ENCODE data around the gene ARHGEF37.

The ARHGEF37 gene

DNA sequence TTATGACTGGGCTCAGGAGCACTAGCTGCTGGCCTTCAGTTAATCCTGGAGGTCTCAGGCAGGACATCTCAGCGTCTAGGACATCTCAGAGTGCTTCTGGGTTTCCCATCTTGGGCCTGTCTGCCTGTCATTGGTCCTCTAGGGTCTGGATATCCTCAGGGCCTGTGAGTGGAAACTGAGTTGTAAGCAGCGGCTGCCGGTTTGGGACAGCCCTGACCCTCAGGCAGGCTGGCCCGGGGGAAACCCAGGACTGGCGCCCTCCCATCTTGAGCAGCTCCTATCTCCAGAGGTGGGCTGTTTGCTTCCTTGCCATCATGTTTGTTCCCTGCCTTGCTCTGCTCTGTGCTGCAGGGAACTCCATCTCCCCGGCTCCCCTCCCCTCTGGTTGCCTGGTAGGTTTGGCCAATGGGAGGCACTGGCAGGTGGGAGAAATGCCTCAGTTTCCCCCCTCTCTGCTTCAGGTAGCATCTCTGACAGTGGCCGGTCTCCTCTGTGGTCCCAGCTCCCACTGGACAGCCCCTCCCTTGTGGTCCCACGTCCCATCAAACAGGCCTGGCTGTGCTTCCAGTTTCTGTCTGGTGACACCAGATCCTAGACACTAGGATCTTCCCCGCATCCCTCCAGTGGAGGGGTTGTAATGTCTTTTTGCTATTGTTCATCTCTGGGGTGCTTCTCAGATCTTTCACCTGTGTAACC is 57.4 kb downstream of the ARHGEF37 start:
- TF ChIP-seq, protein P1, sequence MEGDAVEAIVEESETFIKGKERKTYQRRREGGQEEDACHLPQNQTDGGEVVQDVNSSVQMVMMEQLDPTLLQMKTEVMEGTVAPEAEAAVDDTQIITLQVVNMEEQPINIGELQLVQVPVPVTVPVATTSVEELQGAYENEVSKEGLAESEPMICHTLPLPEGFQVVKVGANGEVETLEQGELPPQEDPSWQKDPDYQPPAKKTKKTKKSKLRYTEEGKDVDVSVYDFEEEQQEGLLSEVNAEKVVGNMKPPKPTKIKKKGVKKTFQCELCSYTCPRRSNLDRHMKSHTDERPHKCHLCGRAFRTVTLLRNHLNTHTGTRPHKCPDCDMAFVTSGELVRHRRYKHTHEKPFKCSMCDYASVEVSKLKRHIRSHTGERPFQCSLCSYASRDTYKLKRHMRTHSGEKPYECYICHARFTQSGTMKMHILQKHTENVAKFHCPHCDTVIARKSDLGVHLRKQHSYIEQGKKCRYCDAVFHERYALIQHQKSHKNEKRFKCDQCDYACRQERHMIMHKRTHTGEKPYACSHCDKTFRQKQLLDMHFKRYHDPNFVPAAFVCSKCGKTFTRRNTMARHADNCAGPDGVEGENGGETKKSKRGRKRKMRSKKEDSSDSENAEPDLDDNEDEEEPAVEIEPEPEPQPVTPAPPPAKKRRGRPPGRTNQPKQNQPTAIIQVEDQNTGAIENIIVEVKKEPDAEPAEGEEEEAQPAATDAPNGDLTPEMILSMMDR (IDR thresholded peaks at IDR 0.05; ENCODE audit: low read depth, low read length, missing control alignments), result no peak
- no peak for DNase-seq (ENCODE audit: low read depth)
- no peak overlapping the region for H3K4me3 ChIP-seq (ENCODE audit: low read depth, low read length)

DNA sequence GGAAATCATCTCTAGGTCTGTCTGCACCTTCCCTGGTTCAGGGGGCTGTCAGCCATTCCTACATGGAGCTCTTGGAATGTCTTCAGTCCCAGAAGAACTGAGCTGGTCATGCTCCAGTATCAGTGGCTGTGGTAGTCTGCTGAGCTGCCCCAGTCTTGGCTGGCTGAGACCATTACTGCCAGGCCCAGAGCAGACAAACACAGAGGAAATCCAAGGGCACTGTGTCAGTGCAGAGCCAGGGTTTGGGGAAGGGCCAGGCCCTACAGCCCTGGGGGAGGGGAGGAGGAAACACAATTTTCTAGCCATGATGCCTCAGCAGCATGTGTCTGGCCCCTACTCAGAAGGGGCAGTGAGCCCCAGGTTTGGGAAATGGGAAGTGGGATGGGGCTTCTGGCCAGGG is 58.4 kb downstream of the ARHGEF37 start:
- TF ChIP-seq, protein P1 (IDR thresholded peaks at IDR 0.05; ENCODE audit: low read depth, low read length, missing control alignments), result no peak
- H3K4me3 ChIP-seq (ENCODE audit: low read depth, low read length), result no peak overlapping the region
- no peak for DNase-seq (ENCODE audit: low read depth)

DNA sequence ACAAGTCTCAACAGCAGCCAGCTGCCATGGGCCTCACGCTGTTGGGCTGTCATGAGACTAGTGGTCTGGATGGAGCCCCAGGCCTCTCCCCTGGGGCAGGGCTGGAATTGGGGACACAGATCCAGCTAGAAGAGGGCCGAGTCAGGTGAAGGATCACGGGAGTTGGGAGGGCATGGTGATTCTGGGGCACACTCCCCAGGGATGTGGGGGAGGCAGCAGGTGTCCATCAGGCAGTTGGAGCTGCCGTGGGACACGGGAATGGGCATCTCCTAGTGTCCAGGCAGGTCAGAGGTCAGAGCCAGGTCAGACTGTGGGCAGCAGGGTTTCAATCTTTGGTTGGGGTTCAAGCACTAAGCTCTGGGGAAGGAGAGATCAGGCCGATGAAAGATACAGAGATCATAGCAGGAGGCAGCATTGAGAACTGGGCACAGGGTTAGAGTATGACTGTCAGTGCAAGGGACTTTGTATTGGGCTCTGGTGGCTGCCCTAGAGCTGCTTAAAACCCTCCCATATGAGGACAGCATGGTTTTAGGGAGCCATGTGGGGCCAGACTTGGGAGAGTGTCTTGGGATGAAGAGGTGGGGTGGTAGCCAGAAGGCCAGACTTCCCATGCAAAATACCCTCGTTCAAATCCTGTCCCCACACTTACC is 59.2 kb downstream of the ARHGEF37 start:
- DNase-seq (ENCODE audit: low read depth), result no peak
- TF ChIP-seq, protein P1 (IDR thresholded peaks at IDR 0.05; ENCODE audit: low read depth, low read length, missing control alignments), result no peak

DNA sequence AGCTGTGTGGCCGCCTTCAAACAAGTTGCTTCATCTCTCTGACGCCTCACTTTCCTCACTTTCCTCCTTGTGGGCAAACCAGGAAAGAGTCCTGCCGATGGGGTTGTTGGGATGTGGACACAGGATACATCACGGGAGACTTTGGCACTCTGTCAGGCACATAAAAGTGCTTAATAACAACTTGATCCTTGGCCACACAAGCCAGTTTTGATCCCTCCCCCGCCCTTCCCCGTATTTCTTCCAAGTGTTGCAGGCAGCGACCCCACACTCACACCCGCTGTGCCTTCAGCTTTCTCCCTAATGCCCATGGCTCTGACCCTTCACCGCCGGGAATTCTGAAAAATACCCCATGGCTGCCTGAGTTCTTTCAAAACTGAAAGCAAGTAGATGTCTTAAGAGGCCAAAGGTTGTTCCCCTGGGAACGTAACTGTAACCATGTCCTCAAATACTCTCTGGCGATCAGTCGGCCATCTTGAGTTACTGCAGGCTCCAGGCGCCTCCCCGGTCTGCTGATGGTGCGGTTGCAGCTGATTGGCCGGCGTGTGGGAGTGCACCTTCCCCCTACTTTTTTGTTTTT is 59.8 kb downstream of the ARHGEF37 start:
- TF ChIP-seq, protein P1 (IDR thresholded peaks at IDR 0.05; ENCODE audit: low read depth, low read length, missing control alignments), result no peak
- H3K4me3 ChIP-seq (ENCODE audit: low read depth, low read length), result no peak overlapping the region
- DNase-seq (ENCODE audit: low read depth), result no peak

More for the DNA sequence above, 59.2 kb downstream of the ARHGEF37 start:
- H3K4me3 ChIP-seq (ENCODE audit: low read depth, low read length), result no peak overlapping the region

DNA sequence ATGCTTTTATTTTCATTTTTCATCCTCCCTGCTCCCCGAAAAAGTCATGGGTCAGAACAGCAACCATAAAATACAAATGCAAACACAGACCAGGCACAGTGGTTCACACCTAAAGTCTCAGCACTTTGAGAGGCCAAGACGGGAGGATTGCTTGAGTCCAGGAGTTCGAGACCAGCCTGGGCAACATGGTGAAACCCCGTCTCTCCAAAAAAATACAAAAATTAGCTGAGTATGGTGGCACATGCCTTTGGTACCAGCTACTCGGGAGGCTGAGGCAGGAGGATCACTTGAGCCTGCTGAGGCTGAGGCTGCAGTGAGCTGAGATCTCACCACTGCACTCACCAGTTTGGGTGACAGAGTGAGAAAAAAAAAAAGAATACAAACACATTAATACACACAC is 60.3 kb downstream of the ARHGEF37 start:
- DNase-seq (ENCODE audit: low read depth), result no peak
- TF ChIP-seq, protein P1 (IDR thresholded peaks at IDR 0.05; ENCODE audit: low read depth, low read length, missing control alignments), result no peak
- no peak overlapping the region for H3K4me3 ChIP-seq (ENCODE audit: low read depth, low read length)

DNA sequence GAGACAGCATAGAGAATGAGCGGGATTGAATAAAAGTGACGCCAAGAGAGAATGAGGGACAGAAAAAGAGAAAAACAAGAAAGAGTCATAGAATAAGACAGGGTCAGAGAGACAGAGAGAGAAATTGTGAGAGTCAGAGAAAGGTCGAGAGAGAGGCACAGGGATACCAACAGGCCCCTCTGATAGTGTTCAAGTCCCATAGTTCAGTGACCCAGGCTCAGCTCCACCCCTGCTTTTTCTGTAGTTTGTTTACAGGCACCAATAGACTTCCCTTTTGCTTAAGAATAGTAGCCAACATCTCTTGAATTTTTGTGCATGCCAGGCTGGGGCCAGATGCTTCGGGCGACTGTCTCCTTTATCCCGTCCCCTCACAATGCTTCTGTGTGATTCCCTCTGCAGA is 62.5 kb downstream of the ARHGEF37 start:
- no peak overlapping the region for H3K4me3 ChIP-seq (ENCODE audit: low read depth, low read length)
- TF ChIP-seq, protein P1 (IDR thresholded peaks at IDR 0.05; ENCODE audit: low read depth, low read length, missing control alignments), result no peak
- no peak for DNase-seq (ENCODE audit: low read depth)

Data from GM12864 (cell line).